Activated naive CD4-positive, alpha-beta T cell treated with anti-CD3 and anti-CD28 coated beads, Interleukin-2, amount 50 U/mL, for 24 hours (primary cell): ENCODE data around the gene TMEM98.
A peak's percentile ranks its signal among the peaks of the same experiment; 100 is the strongest.
"Not testable (repeated sequence)": the region's sequence is repeated elsewhere in the genome, so short reads cannot be mapped to it uniquely, and the experiment has no call there.

Experiments
- H3K27ac Mint-ChIP-seq: one replicate; pipeline ENCODE4 v1.8.0; 2021; ENCODE audit warnings: mild to moderate bottlenecking, mixed read lengths
- H3K27me3 Mint-ChIP-seq: one replicate; pipeline ENCODE4 v1.8.0; 2021; ENCODE audit warnings: mixed read lengths
- H3K36me3 Mint-ChIP-seq: one replicate; pipeline ENCODE4 v1.8.0; 2021; ENCODE audit warnings: mixed read lengths
- H3K4me1 Mint-ChIP-seq: one replicate; pipeline ENCODE4 v1.8.0; 2021; ENCODE audit warnings: mixed read lengths
- H3K4me3 Mint-ChIP-seq: one replicate; pipeline ENCODE4 v1.8.0; 2021; ENCODE audit warnings: mild to moderate bottlenecking, mixed read lengths
- H3K9me3 Mint-ChIP-seq: one replicate; pipeline ENCODE4 v1.8.0; 2021; ENCODE audit warnings: mixed read lengths

Gene TMEM98

GRCh38 chr17:32907583-32907982 is 20.4 kb upstream of the TMEM98 start:
- no peaks in the 10 kb centered on the region for H3K9me3 Mint-ChIP-seq
- no peak overlapping the region for H3K27ac Mint-ChIP-seq
- H3K4me3 Mint-ChIP-seq: no peak overlapping the region
- H3K27me3 Mint-ChIP-seq: peaks cover 13% of the 10 kb centered on the region
- H3K36me3 Mint-ChIP-seq: no peaks in the 10 kb centered on the region
- H3K4me1 Mint-ChIP-seq: no peaks in the 10 kb centered on the region

GRCh38 chr17:32909787-32910369 is 18.1 kb upstream of the TMEM98 start:
- Mint-ChIP-seq H3K4me3 (no peak overlapping the region), H3K9me3 (no peaks in the 10 kb centered on the region), H3K36me3 (no peaks in the 10 kb centered on the region), H3K27ac (no peak overlapping the region), H3K27me3 (peaks cover 10% of the 10 kb centered on the region), H3K4me1 (no peaks in the 10 kb centered on the region)

GRCh38 chr17:32910769-32911168 is 17.2 kb upstream of the TMEM98 start:
- Mint-ChIP-seq H3K27ac (no peak overlapping the region), H3K27me3 (peaks cover 4% of the 10 kb centered on the region), H3K4me1 (no peaks in the 10 kb centered on the region), H3K4me3 (no peak overlapping the region), H3K36me3 (no peaks in the 10 kb centered on the region), H3K9me3 (no peaks in the 10 kb centered on the region)

GRCh38 chr17:32912218-32912897 is 15.6 kb upstream of the TMEM98 start:
- Mint-ChIP-seq H3K27me3 (no peaks in the 10 kb centered on the region), H3K36me3 (no peaks in the 10 kb centered on the region), H3K4me1 (no peaks in the 10 kb centered on the region), H3K4me3 (no peak overlapping the region), H3K9me3 (no peaks in the 10 kb centered on the region), H3K27ac (no peak overlapping the region)

- no peaks in the 10 kb centered on the region for H3K4me1 Mint-ChIP-seq
- H3K27me3 Mint-ChIP-seq: no peaks in the 10 kb centered on the region
- H3K36me3 Mint-ChIP-seq: no peaks in the 10 kb centered on the region
- no peak overlapping the region for H3K4me3 Mint-ChIP-seq
- H3K27ac Mint-ChIP-seq: no peak overlapping the region
- no peaks in the 10 kb centered on the region for H3K9me3 Mint-ChIP-seq
Observed at GRCh38 chr17:32913593-32913992, 14.4 kb upstream of the TMEM98 start.

- Mint-ChIP-seq H3K4me3 (no peak overlapping the region), H3K36me3 (no peaks in the 10 kb centered on the region), H3K9me3 (no peaks in the 10 kb centered on the region), H3K4me1 (no peaks in the 10 kb centered on the region), H3K27ac (no peak overlapping the region), H3K27me3 (no peaks in the 10 kb centered on the region)
Observed at GRCh38 chr17:32914181-32914580, 13.8 kb upstream of the TMEM98 start.

GRCh38 chr17:32915245-32915644 is 12.7 kb upstream of the TMEM98 start:
- Mint-ChIP-seq H3K9me3 (no peaks in the 10 kb centered on the region), H3K27ac (no peak overlapping the region), H3K4me3 (no peak overlapping the region), H3K36me3 (no peaks in the 10 kb centered on the region), H3K27me3 (no peaks in the 10 kb centered on the region), H3K4me1 (no peaks in the 10 kb centered on the region)

GRCh38 chr17:32916134-32916533 is 11.8 kb upstream of the TMEM98 start:
- Mint-ChIP-seq H3K27me3 (peaks cover 1% of the 10 kb centered on the region), H3K4me3 (no peak overlapping the region), H3K9me3 (no peaks in the 10 kb centered on the region), H3K27ac (no peak overlapping the region), H3K4me1 (no peaks in the 10 kb centered on the region), H3K36me3 (no peaks in the 10 kb centered on the region)

- no peaks in the 10 kb centered on the region for H3K4me1 Mint-ChIP-seq
- no peak overlapping the region for H3K27ac Mint-ChIP-seq
- H3K4me3 Mint-ChIP-seq: no peak overlapping the region
- H3K36me3 Mint-ChIP-seq: no peaks in the 10 kb centered on the region
- H3K9me3 Mint-ChIP-seq: no peaks in the 10 kb centered on the region
- peaks cover 1% of the 10 kb centered on the region for H3K27me3 Mint-ChIP-seq
Observed at GRCh38 chr17:32917081-32917480, 10.9 kb upstream of the TMEM98 start.

GRCh38 chr17:32917842-32918241 is 10.1 kb upstream of the TMEM98 start:
- H3K36me3 Mint-ChIP-seq: no peaks in the 10 kb centered on the region
- no peaks in the 10 kb centered on the region for H3K4me1 Mint-ChIP-seq
- peaks cover 1% of the 10 kb centered on the region for H3K27me3 Mint-ChIP-seq
- no peaks in the 10 kb centered on the region for H3K9me3 Mint-ChIP-seq
- H3K27ac Mint-ChIP-seq: no peak overlapping the region
- H3K4me3 Mint-ChIP-seq: no peak overlapping the region

GRCh38 chr17:32919876-32920275 is 8.1 kb upstream of the TMEM98 start:
- not testable (repeated sequence) for H3K4me1 Mint-ChIP-seq, H3K36me3 Mint-ChIP-seq, H3K27me3 Mint-ChIP-seq, H3K4me3 Mint-ChIP-seq, H3K27ac Mint-ChIP-seq, H3K9me3 Mint-ChIP-seq

- no peak overlapping the region for H3K4me3 Mint-ChIP-seq
- H3K36me3 Mint-ChIP-seq: no peaks in the 10 kb centered on the region
- H3K27ac Mint-ChIP-seq: no peak overlapping the region
- no peaks in the 10 kb centered on the region for H3K4me1 Mint-ChIP-seq
- peaks cover 1% of the 10 kb centered on the region for H3K27me3 Mint-ChIP-seq
- no peaks in the 10 kb centered on the region for H3K9me3 Mint-ChIP-seq
Observed at GRCh38 chr17:32920293-32920692, 7.7 kb upstream of the TMEM98 start.

- no peaks in the 10 kb centered on the region for H3K9me3 Mint-ChIP-seq
- peaks cover 7% of the 10 kb centered on the region for H3K27me3 Mint-ChIP-seq
- no peak overlapping the region for H3K27ac Mint-ChIP-seq
- H3K4me3 Mint-ChIP-seq: no peak overlapping the region
- no peaks in the 10 kb centered on the region for H3K36me3 Mint-ChIP-seq
- no peaks in the 10 kb centered on the region for H3K4me1 Mint-ChIP-seq
Observed at GRCh38 chr17:32921017-32921416, 6.9 kb upstream of the TMEM98 start.

GRCh38 chr17:32923905-32924304 is 4.0 kb upstream of the TMEM98 start:
- not testable (repeated sequence) for H3K9me3 Mint-ChIP-seq, H3K27ac Mint-ChIP-seq, H3K4me1 Mint-ChIP-seq, H3K36me3 Mint-ChIP-seq, H3K4me3 Mint-ChIP-seq
- H3K27me3 Mint-ChIP-seq: peaks cover 14% of the 10 kb centered on the region

GRCh38 chr17:32926183-32926582 is 1.8 kb upstream of the TMEM98 start:
- peaks cover 17% of the 10 kb centered on the region for H3K27me3 Mint-ChIP-seq
- no peaks in the 10 kb centered on the region for H3K9me3 Mint-ChIP-seq
- H3K4me1 Mint-ChIP-seq: peaks cover 4% of the 10 kb centered on the region
- no peak overlapping the region for H3K27ac Mint-ChIP-seq
- no peak overlapping the region for H3K4me3 Mint-ChIP-seq
- no peaks in the 10 kb centered on the region for H3K36me3 Mint-ChIP-seq

- H3K4me1 Mint-ChIP-seq, H3K27ac Mint-ChIP-seq, H3K36me3 Mint-ChIP-seq, H3K9me3 Mint-ChIP-seq, H3K4me3 Mint-ChIP-seq: not testable (repeated sequence)
- peaks cover 19% of the 10 kb centered on the region for H3K27me3 Mint-ChIP-seq
Observed at GRCh38 chr17:32926789-32927188, 1.2 kb upstream of the TMEM98 start.

GRCh38 chr17:32927201-32927723 is 691 bp upstream of the TMEM98 start:
- peak overlapping the region; percentile 76 for H3K4me3 Mint-ChIP-seq
- peaks cover 19% of the 10 kb centered on the region for H3K27me3 Mint-ChIP-seq
- no peak overlapping the region for H3K27ac Mint-ChIP-seq
- H3K4me1 Mint-ChIP-seq: peaks cover 4% of the 10 kb centered on the region
- no peaks in the 10 kb centered on the region for H3K9me3 Mint-ChIP-seq
- no peaks in the 10 kb centered on the region for H3K36me3 Mint-ChIP-seq
